Fibroblast of lung (primary cell): Measurements from ENCODE around the gene KLHL8.

Experiments used
- EZH2 ChIP-seq: IDR thresholded peaks from 2 replicates; pipeline ENCODE4 v1.5.1; 2012; ENCODE audit warnings: low read length, control low read depth, mild to moderate bottlenecking; ENCODE audit errors: missing control alignments
- TF ChIP-seq, protein P1 (sequence below), 2 donors: IDR thresholded peaks in 1 of 2; conservative IDR thresholded peaks in 1 of 2; 1 replicate in 1 of 2; 2 replicates in 1 of 2; pipeline ENCODE4 v1.5.1; 2011 to 2012; ENCODE audit warnings: low read length in 2 of 2, control low read depth in 1 of 2, inconsistent platforms in 1 of 2, low read depth in 1 of 2, mild to moderate bottlenecking in 1 of 2

DNA sequence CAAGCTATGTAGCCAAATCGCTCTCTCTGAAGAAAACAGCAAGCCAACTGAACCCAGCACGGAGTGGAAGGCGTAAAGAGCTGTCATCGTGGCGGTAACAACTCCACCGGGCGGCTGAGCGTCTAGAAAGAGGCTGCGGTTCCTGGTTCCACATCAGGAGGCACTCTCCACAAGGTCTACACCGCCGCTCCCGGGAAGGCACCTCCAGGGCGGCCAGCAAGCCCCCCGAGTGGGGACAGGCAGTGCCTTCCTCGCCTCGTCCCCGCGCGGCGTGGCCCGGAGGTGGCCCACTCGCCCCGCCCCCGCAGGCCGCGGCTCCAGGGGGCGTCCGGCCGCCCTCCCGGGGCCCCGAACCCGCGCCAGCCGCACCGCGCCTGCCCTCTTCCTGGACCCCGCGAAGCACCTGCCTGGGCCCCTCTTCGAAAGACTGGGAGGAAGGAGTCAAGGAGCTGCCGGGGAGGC lies 755 bp downstream of the KLHL8 start:
- TF ChIP-seq, protein P1, sequence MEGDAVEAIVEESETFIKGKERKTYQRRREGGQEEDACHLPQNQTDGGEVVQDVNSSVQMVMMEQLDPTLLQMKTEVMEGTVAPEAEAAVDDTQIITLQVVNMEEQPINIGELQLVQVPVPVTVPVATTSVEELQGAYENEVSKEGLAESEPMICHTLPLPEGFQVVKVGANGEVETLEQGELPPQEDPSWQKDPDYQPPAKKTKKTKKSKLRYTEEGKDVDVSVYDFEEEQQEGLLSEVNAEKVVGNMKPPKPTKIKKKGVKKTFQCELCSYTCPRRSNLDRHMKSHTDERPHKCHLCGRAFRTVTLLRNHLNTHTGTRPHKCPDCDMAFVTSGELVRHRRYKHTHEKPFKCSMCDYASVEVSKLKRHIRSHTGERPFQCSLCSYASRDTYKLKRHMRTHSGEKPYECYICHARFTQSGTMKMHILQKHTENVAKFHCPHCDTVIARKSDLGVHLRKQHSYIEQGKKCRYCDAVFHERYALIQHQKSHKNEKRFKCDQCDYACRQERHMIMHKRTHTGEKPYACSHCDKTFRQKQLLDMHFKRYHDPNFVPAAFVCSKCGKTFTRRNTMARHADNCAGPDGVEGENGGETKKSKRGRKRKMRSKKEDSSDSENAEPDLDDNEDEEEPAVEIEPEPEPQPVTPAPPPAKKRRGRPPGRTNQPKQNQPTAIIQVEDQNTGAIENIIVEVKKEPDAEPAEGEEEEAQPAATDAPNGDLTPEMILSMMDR (conservative IDR thresholded peaks at IDR 0.05 in 1 of 2, IDR thresholded peaks at IDR 0.05 in 1 of 2; ENCODE audit: low read depth in 1 of 2, low read length in 2 of 2), result peak; percentile 16 to 20
- TF ChIP-seq EZH2, result no peak
